GM21447 (cell line): Measurements from ENCODE around the gene FUCA1.
"Not testable (repeated sequence)": the region's sequence is repeated elsewhere in the genome, so short reads cannot be mapped to it uniquely, and the experiment has no call there.

Source experiments
- ATAC-seq: cut with Tn5 transposase; IDR thresholded peaks from one replicate; pipeline ENCODE4 v1.9.1; 2021; ENCODE audit not compliant: unreplicated experiment

Gene FUCA1

DNA sequence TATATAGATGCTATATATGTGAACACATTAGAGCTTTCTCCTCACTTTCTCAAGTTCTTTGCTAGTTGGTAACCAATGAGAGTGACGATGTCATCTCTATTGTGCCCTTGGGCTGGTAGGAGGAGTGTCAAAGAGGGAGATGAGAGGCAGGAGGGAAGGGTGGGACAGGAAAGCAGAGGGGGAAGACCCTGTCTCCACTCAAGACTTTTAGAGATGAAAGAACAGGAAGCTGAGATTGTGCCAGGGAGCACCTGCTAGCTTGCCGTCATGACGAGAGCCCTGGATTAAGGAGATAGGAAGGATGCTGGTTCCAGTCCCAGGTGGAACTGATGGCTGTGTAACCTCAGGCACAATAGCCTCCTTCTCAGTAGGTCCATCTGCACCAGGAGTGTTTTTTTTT lies 28.4 kb upstream of the FUCA1 start:
- no peak for ATAC-seq

DNA sequence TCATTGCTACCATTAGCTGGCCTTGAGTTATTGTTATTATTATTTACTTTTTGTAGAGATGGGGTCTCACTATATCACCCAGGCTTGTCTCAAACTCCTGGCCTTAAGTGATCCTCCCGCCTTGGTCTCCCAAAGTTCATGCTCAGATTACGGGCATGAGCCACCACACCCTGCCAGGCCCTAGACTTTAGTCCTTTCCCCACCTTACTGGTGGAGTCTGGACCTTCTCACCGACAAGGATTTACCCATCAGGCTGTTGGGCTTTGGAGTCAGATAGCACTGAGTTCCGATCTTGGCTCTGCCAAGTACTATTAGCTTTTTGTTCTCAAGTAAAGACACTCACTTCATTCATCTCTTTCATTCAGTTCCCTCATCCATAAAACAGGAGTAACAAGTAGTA lies 27.9 kb upstream of the FUCA1 start:
- no peak for ATAC-seq

DNA sequence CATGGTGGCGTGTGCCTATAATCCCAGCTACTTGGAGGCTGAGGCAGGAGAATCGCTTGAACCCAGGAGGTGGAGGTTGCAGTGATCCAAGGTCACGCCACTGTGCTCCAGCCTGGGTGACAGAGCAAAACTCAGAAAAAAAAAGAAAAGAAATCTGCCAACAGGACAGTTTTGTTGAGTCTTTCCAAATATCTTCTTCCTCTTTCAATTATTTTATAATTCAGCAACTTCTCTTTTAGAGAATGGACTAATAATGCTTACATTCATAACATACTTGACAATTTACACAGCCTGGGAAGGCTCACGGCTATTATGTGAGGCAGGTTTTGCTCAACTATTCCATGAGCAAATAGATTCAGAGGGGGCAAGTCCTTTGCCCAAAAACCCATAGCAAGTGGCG lies 27.0 kb upstream of the FUCA1 start:
- no peak for ATAC-seq

DNA sequence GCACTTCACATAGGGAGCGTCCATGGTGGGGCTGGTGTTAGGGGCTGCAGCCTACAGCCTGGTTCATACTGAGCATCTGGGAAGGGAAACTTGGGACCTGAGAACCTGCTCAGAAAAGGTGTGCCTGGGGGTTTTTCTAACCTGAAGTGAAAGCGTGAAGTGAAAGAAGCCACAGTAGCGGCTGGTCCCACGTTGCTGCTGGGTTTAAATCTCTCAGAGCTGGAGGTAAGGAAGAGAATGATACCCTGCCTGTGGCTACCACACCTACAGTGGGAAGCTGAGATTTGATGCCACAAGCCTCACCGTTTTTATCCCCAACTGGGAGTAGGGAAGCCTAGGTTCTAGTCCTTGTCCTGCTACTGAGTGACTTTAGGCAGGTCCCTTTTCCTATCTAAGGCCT lies 21.0 kb upstream of the FUCA1 start:
- peak; percentile 62 for ATAC-seq

DNA sequence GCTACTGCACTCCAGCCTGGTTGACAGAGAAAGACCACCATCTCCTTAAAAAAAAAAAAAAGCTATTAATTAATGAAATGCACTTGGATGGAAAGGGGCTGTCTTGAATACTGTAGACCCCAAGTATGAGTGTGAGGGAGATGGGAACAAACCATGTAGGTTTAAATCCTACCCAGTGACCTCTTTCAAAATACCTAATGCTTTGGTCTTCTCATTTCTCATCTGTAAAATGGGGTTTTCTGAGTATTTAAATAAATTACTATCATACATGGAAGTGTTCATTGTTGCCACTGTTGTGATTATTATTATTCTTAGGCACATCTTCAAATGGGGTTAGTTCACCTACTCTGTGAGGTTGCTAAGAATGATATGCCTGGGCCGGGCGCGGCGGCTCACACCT lies 17.1 kb upstream of the FUCA1 start:
- no peak for ATAC-seq

DNA sequence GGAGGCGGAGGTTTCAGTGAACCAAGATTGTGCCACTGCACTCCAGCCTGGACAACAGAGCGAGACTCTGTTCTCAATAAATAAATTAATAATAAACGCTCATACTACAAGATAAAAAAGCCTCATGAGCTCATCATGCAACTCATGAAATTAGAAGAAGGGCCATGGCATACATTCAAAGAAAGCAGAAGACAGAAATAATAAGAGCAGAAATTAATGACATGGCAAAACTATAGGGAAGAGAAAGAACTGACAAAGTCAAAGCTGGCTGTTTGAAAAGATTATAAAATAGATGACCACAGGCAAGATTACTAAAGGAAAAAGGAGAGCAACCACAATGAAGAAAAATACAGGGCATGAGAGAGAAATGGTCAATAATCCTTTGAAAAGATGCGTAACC lies 14.7 kb upstream of the FUCA1 start:
- ATAC-seq = no peak

DNA sequence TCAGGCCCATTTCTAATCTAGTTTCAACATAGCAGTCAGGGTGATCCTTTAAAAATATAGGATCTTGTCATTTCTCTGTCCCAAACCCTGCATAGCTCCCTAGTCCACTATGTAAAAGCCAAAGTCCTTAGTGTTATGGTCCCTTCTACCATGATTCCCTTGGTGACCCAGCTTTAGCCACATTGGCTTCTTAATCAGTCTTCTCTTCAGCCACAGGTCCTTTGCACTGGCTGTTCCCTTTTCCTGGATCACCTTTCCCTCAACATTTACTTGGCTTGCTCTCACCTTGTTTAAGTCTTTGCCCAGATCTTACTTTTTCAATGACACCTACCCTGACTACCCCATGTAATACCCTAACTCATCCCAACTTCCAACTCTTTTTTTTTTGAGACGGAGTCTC lies 11.7 kb upstream of the FUCA1 start:
- ATAC-seq = no peak

DNA sequence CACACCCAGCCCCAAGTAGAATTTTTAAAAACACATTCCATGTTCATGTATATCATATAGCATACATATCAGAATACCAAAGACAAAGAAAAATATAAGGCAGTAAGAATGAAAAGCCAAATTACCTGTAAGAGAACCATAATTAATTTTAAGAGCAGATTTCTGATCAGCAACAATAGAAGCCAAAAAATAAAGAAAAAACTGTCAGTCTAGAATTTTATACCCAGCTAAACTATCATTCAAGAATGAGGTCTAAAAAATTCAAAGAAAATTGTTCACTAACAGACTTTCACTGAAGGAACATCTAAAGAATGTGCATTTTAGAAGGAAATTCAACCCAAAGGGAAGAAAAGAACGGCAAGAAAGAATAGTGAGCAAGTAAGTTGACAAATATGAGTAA lies 10.6 kb upstream of the FUCA1 start:
- ATAC-seq = no peak

DNA sequence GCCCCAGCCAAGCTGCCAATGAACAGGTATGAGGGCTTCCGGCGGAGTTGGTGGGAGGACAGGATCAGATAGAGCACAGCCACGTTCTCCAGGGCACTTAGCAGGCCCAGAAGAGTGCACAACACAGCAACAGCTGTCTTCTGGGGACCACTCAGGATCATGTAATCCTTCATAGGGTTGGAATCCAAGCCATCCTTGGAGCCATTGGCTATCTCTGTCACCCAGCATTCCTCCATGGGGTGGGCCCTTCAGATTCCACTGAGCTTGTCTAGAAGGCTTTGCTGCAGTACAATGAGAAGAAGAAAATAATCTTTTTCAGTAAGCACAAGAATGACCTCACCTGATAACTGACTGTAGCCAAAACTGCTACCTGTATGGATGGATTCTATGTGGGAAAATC lies 7.3 kb upstream of the FUCA1 start:
- ATAC-seq = no peak

DNA sequence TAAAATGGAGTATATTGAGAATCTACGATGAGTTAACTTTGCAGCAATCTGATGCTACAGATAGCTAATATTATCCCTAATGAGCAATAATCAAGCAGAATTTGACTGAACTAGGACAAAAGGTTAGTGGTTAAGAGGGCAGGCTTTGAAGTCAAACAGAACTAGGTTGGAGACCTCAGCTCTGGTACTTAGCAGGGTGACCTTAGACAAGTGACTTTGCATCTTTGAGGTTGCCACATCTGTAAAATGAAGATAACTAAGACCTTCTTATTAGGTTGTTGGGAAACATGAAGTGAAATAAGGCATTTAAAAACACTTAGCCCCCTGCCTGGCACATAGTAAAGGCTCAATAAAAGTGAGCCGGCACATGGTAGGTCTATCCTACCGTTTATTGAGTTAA lies 4.3 kb upstream of the FUCA1 start:
- no peak for ATAC-seq

DNA sequence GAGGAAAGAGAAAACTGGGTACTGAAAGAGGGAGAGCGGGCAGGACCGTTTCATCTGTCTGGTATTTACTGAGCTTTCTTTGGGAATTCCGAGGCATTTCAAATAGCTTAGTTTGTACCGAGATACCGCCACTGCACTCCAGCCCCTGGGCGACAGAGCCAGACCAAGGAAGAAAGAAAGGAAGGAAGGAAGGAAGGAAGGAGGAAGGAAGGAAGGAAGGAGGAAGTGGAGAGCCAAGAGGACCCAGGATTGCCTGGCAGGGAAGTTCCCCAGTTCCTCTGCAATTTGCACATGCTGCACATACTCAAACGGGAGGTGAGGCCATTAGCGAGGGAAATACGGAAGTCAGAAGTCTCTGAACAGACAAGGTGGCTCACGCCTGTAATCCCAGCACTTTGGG lies 961 bp upstream of the FUCA1 start:
- ATAC-seq = no peak

DNA sequence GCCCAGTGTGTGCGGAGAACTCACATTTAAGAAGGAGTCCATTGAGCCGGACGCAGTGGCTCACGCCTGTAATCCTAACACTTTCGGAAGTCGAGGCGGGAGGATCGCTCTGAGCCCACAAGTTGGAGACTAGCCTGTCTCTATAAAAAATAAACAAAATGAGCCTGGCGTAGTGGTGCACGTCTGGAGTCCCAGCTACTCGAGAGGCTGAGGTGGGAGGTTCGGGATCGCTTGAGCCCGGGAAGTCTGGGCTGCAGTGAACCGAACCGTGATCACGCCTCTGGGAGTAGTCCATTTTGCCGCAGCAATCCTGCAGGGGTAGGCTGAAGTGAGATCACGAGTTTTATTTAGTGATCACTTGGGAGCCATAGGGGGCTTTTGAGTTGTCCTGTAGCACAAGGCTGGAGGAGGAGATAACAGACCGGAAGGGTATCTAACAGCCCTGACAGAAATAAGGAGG lies 497 bp upstream of the FUCA1 start:
- peak; percentile 7 for ATAC-seq

DNA sequence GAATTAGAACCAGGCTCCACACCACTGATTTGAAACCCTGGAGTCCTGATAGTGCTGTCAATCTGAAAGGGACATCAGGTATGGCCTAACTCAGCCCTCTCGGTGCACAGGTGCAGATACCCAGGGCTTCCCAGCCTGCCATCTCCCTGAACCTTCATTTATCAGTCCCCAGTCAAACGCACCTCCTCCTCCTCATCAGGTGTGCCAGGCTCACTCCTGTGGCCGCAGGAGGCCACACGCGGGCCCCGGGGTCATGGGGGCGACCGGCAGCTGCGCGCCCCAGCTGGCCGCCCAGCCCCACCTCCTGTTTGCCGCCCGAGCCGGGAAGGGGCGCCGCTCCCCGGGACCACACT lies 572 bp downstream of the FUCA1 start:
- ATAC-seq = peak; percentile 14

DNA sequence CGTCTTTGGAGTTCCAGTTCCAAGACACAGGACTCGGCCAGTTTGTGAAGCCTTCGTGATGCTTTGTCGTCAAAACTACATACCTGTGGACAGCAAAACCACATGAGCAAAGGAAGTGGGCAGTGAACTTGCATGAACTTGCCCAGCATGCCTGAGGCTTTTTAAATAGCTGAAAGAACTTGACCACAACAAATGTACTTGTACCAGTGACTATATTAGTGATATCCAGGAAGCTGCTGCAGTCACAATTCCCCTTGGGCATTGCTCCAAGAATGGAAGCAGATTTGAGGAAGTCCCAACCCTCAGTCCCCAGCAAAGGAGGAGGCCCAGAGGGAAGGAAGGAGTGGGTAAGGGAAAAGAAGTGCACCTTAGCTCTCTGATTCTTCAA lies 2.6 kb downstream of the FUCA1 start:
- no peak for ATAC-seq

DNA sequence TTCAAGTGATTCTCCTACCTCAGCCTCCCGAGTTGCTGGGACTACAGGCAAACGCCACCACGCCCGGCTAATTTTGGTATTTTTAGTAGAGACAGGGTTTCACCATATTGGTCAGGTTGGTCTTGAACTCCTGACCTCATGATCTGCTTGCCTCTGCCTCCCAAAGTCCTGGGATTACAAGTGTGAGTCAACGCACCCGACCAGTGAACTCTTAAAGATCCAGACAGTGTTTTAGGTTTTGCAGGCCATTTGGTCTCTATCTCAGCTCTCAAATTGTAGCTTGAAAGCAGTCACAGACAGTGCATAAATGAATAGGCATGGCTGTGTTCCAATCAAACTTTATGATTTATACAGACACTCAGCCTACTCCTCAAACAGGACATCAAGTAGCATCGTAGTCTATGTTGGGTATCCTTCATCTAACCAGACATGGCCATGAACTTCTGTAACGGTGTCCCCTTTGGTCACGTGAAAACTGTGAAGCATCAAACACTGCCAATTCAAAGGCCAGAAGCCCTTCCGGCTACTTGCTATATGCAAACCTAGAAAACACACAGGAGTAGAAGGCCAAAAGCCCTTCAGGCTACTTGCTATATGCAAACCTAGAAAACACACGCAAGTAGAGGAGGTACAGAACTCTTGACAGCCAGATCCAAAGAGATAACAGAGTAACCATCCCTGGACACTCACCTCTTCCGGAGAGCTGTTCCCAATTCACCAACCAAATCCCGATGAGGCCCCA lies 3.1 kb downstream of the FUCA1 start:
- no peak for ATAC-seq

DNA sequence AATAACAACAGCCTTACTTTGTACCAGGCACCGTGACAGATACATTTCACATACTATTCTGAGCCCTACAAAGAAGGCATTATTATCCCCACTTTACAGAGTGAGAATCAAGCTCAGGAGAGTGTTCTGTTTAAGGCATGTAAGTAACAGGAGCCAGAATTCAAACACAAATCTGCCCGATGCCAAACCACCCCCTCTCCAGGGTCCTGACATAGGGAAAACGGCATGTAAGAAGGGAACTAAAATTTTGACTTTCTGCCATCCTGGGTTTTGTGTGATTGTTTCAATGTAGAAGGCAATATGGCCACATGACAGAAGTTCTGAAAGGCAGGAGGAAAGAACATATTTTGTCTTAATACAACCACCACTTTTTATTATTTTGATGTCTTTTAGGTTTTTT lies 5.5 kb downstream of the FUCA1 start:
- no peak for ATAC-seq

DNA sequence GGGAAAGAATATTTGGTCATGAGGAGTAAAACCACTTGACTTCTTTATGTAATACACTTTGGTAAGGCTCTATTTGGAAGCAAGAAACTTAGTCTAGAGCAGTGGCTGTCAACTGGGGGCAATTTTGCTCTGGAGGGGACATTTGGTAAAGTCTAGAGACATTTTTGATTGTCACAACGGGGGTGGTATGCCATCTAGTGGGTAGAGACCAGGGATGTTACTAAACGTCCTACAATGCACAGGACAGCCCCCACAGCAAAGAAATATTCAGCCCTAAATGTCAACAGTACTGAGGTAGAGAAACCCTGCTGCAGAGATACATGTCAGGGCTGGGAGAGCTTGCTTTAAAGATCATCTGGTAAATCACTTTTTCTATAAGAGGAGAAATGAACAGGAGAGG lies 13.5 kb downstream of the FUCA1 start:
- no peak for ATAC-seq

DNA sequence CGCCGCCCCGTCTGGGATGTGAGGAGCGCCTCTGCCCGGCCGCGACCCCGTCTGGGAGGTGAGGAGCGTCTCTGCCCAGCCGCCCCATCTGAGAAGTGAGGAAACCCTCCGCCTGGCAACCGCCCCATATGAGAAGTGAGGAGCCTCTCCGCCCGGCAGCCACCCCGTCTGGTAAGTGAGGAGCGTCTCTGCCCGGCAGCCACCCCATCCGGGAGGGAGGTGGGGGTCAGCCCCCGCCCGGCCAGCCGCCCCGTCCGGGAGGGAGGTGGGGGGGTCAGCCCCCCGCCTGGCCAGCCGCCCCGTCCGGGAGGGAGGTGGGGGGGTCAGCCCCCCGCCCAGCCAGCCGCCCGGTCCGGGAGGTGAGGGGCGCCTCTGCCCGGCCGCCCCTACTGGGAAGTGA lies 15.0 kb downstream of the FUCA1 start:
- not testable (repeated sequence) for ATAC-seq

DNA sequence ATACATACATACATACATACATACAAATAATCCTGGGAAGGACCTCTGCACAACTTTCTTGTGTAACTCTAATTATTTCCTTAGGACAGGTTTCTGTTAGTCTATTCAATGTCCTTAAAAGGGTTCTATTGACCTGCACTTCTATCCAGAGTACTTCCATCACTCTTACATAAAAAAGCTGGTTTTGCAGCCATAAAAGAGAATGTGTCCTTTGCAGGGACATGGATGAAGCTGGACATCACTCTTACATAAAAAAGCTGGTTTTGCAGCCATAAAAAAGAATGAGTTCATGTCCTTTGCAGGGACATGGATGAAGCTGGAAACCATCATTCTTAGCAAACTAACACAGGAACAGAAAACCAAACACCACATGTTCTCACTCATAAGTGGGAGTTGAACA lies 16.7 kb downstream of the FUCA1 start:
- not testable (repeated sequence) for ATAC-seq

DNA sequence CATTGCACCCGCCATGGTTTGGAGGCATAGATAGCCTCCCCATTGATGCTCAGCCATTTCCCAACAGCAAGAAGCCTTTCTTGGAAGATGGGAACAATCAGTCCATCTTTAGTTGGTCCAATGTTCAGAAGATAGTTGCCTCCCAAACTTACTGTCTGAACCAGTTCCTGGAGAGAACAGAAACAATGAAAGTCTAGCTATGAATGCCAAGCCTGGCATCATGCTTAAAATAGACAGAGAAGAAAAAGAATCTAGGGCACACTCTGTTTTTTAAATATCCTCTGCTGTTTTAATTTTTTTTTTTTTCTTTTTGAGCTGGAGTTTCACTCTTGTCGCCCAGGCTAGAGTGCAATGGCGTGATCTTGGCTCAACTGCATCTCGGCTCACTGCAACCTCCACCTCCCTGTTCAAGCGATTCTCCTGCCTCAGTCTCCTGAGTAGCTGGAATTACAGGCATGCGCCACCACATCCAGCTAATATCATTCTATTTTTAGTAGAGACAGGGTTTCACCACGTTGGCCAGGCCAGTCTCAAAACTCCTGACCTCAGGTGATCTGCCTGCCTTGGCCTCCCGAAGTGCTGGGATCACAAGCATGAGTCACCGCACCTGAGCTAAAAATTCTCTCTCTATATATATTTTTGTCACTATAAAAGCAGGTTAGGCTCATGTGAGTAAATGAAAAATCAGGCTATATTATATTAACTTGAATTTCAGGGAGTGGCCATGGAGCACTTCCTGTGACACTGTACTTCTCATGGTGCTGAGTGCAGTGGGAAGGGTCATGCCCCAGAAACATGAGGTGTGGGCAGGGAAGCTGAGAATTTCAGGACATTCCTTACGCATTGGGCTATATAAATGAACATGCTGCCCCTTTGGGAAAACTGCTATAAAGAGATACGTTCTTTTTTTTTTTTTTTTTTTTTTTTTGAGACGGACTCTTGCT lies 19.1 kb downstream of the FUCA1 start:
- no peak for ATAC-seq

DNA sequence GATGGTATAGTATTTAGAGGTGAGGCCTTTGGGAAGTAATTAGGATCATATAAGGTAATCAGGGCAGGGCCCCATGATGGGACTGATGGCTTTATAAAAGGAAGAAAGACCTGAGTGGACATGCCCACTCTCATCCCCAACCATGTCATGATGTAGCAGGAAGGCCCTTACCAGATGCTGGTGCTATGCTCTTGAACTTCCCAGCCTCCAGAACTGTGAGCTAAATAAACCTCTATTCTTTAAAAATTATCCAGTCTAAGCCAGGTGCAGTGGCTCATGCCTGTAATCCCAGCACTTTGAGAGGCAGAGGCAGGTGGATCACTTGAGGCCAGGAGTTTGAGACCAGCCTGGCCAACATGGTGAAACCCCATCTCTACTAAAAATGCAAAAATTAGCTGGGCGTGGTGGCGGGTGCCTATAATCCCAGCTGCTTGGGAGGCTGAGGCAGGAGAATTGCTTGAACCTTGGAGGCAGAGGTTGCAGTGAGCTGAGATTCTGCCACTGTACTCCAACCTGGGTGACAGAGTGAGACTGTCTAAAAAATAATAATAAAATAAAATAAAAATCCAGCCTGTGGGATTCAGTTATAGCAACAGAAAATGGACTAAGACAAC lies 20.5 kb downstream of the FUCA1 start:
- ATAC-seq = not testable (repeated sequence)

DNA sequence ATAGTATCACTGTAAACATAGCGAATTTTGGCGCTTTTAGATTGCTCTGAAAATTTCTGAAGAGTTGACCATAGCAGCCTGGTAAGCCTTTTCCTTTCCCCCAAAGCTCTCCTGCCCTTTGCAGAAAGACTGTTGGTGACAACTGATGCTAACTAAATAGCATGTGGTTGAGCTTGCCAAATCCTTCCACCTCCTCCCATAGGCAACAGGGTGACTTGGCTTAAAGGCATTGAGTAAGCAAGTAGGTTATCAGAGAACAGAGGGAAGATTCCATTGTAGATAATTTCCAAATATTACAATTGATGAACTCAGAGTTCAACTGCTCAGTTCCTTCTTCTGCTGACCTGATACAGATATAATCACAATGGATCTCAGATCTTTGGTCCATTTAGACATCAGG lies 22.9 kb downstream of the FUCA1 start:
- ATAC-seq = no peak
